PC-3 (cell line): Measurements from ENCODE around the gene PRKACA. TPM values are rescaled to one million over a fixed set of nuclear protein-coding genes. Genes with fewer than 3 reads are reported as not detected.

Experiments used
- ATAC-seq: fragments of 200-7000 bp; cut with Tn5 transposase; 2 replicates; pipeline ENCODE4 v1.9.1; 2020; ENCODE audit warnings: mild to moderate bottlenecking, moderate library complexity
- BruUV-seq: library from RNA; stranded (reverse); fragments of 400-500 nt; replicated peaks from 2 replicates; lab custom pipeline; 2021; lab: Mats Ljungman, UMichigan
- CTCF ChIA-PET: fragments of 300-600 bp; sonication (Branson Sonifier 250); formaldehyde crosslinking; loops from one replicate; lab custom pipeline; 2022; ENCODE audit warnings: antibody characterized with exemption; lab: Charles Lee
- POLR2A ChIA-PET: fragments of 300-600 bp; sonication (Branson Sonifier 250); formaldehyde crosslinking; loops from one replicate; lab custom pipeline; 2022; ENCODE audit warnings: antibody characterized with exemption; ENCODE audit not compliant: unreplicated experiment; lab: Charles Lee
- DNase-seq: peaks from one replicate; pipeline ENCODE4 v3.0.0-alpha.2; 2015
- H2AFZ ChIP-seq: fragments of 300-600 bp; sonication (generic); 2 replicates; pipeline ENCODE4 v1.6.0; 2016; ENCODE audit warnings: antibody characterized with exemption, low read length
- H3F3A ChIP-seq: fragments of 300-600 bp; sonication (generic); one replicate; pipeline ENCODE4 v1.6.0; 2017; ENCODE audit warnings: antibody characterized with exemption, low read length, control low read depth, mild to moderate bottlenecking; ENCODE audit not compliant: unreplicated experiment
- H3K27ac ChIP-seq: fragments of 300-600 bp; sonication (generic); 2 replicates; pipeline ENCODE4 v1.5.1; 2016; ENCODE audit warnings: mild to moderate bottlenecking, low read length
- H3K27me3 ChIP-seq: fragments of 300-600 bp; sonication (generic); 2 replicates; pipeline ENCODE4 v1.6.1; 2016; ENCODE audit warnings: low read length, mixed read lengths
- H3K36me3 ChIP-seq: fragments of 300-600 bp; sonication (generic); 2 replicates; pipeline ENCODE4 v1.6.1; 2016; ENCODE audit warnings: low read depth, mixed run types, low read length, mixed read lengths
- H3K4me1 ChIP-seq: fragments of 300-600 bp; sonication (generic); 2 replicates; pipeline ENCODE4 v1.5.1; 2016; ENCODE audit warnings: low read length; ENCODE audit not compliant: insufficient read depth
- H3K4me2 ChIP-seq: fragments of 300-600 bp; sonication (generic); 2 replicates; pipeline ENCODE4 v1.6.0; 2016; ENCODE audit warnings: low read length
- H3K4me3 ChIP-seq: fragments of 300-600 bp; sonication (generic); 2 replicates; pipeline ENCODE4 v1.5.1; 2016; ENCODE audit warnings: mild to moderate bottlenecking, low read length, mixed read lengths
- H3K79me2 ChIP-seq: fragments of 300-600 bp; sonication (generic); 2 replicates; pipeline ENCODE4 v1.6.1; 2017; ENCODE audit warnings: low read length, mixed read lengths
- H3K9ac ChIP-seq: fragments of 300-600 bp; sonication (generic); 2 replicates; pipeline ENCODE4 v1.6.0; 2016; ENCODE audit warnings: mild to moderate bottlenecking, low read length
- H3K9me2 ChIP-seq: fragments of 300-600 bp; sonication (generic); replicated peaks from 2 replicates; pipeline ENCODE4 v1.6.1; 2016; ENCODE audit warnings: mixed run types, low read length, mixed read lengths
- H3K9me3 ChIP-seq: fragments of 300-600 bp; sonication (generic); 2 replicates; pipeline ENCODE4 v1.6.1; 2016; ENCODE audit warnings: low read length, mixed read lengths
- H4K20me1 ChIP-seq: fragments of 300-600 bp; sonication (generic); 2 replicates; pipeline ENCODE4 v1.6.1; 2016; ENCODE audit warnings: low read length, mixed read lengths
- CTCF ChIP-seq: fragments of 300-600 bp; sonication (generic); conservative IDR thresholded peaks from 2 replicates; pipeline ENCODE4 v1.5.1; 2017; ENCODE audit warnings: antibody characterized with exemption, low read depth, mild to moderate bottlenecking, low read length
- EZH2 ChIP-seq: fragments of 300-600 bp; sonication (generic); IDR thresholded peaks from one replicate; pipeline ENCODE4 v1.6.1; 2017; ENCODE audit warnings: antibody characterized with exemption, mild to moderate bottlenecking, low read length; ENCODE audit not compliant: unreplicated experiment
- EZH2phosphoT487 ChIP-seq: fragments of 300-600 bp; sonication (generic); IDR thresholded peaks from 2 replicates; pipeline ENCODE4 v1.6.1; 2018; ENCODE audit warnings: mild to moderate bottlenecking, antibody characterized with exemption, low read length, borderline replicate concordance
- intact Hi-C: fragments of 100-400 bp; cut with micrococcal nuclease; formaldehyde crosslinking; loops from 2 replicates; pipeline ENCODE4 v1.9.0; 2023
- total RNA-seq: library from RNA; depleted of rRNA; stranded (reverse); fragments of >200 nt; gene quantifications from 2 replicates; pipeline ENCODE4 v1.2.3, GENCODE V29; 2014

Gene PRKACA
- total RNA-seq, 1 experiment from 2014 or later = 50.2 TPM

GRCh38 chr19:14107581-14108461 lies 9.7 kb downstream of the PRKACA start:
- Histone ChIP-seq H3K4me3 (no peak overlapping the region), H4K20me1 (no peaks in the 10 kb centered on the region), H3K4me1 (no peaks in the 10 kb centered on the region), H3K9me3 (no peaks in the 10 kb centered on the region), H3K79me2 (peaks cover 3% of the 10 kb centered on the region; the same call in 1 of the 2 replicates), H2AFZ (no peak overlapping the region), H3K27ac (no peak overlapping the region), H3K9me2 (no peaks in the 10 kb centered on the region), H3K9ac (no peak overlapping the region), H3F3A (no peaks in the 10 kb centered on the region), H3K36me3 (peaks cover 5% of the 10 kb centered on the region; the same call in 1 of the 2 replicates), H3K4me2 (no peak overlapping the region), H3K27me3 (no peaks in the 10 kb centered on the region)
- POLR2A ChIA-PET = no interaction called here
- no TSS peak for BruUV-seq
- ATAC-seq (peak; percentile 53; the same call in 1 of the 2 replicates), DNase-seq (peak; percentile 18)
- CTCF ChIA-PET = no interaction called here
- TF ChIP-seq EZH2phosphoT487 = no peak
- no peak for TF ChIP-seq EZH2
- intact Hi-C loops = no loop called here

- H3K9ac ChIP-seq = no peak overlapping the region
- BruUV-seq = no TSS peak
- H2AFZ ChIP-seq = no peak overlapping the region
- no peak for DNase-seq
- no peak overlapping the region for H3K27ac ChIP-seq
- no peak overlapping the region for H3K4me3 ChIP-seq
- POLR2A ChIA-PET = no interaction called here
- CTCF ChIA-PET = no interaction called here
- H3K4me1 ChIP-seq = peaks cover 7% of the 10 kb centered on the region; the same call in 1 of the 2 replicates
- no peak for ATAC-seq
- peaks cover 3% of the 10 kb centered on the region; the same call in 1 of the 2 replicates for H3K79me2 ChIP-seq
- no peaks in the 10 kb centered on the region for H3K9me2 ChIP-seq
- no peaks in the 10 kb centered on the region for H3F3A ChIP-seq
- intact Hi-C loops = no loop called here
- no peaks in the 10 kb centered on the region for H4K20me1 ChIP-seq
- H3K27me3 ChIP-seq = no peaks in the 10 kb centered on the region
- no peaks in the 10 kb centered on the region for H3K9me3 ChIP-seq
- H3K4me2 ChIP-seq = no peak overlapping the region
- H3K36me3 ChIP-seq = peaks cover 13% of the 10 kb centered on the region; the same call in 1 of the 2 replicates
- TF ChIP-seq EZH2phosphoT487 (no peak), EZH2 (no peak), CTCF (no peak)
Measured at GRCh38 chr19:14106840-14107239, 10.7 kb downstream of the PRKACA start.

DNA sequence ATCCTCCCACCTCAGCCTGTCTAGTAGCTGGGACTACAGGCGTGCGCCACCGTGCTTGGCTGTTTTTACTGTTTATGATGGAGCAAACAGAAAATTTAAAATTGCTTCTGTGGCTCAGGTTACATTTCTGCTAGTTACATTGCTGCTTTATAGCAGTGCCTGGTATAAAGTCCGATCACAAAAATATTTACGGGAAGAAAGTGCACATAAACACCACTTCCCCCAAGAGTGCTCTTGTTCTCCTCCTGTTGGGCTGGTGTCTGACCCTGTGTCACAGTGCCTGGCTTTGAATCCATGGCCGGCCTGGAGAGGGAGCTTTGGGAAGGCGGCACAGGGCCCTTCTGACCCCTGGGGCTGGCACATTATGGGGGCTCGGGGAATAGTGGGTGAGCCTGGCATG lies 11.9 kb downstream of the PRKACA start:
- ATAC-seq (no peak), DNase-seq (no peak)
- ChIA-PET POLR2A (no interaction called here), CTCF (interaction anchor here (0.6 kb wide), 1 partner anchor 348 kb away, joined by 3 read pairs; no protein-coding TSS in a partner anchor)
- Histone ChIP-seq H3K4me2 (no peak overlapping the region), H3K9me2 (no peaks in the 10 kb centered on the region), H3K4me1 (peaks cover 7% of the 10 kb centered on the region; the same call in 1 of the 2 replicates), H3K79me2 (peaks cover 3% of the 10 kb centered on the region; the same call in 1 of the 2 replicates), H3K27me3 (no peaks in the 10 kb centered on the region), H3K36me3 (peaks cover 17% of the 10 kb centered on the region), H3F3A (no peaks in the 10 kb centered on the region), H3K9ac (no peak overlapping the region), H3K4me3 (no peak overlapping the region), H2AFZ (no peak overlapping the region), H3K27ac (no peak overlapping the region), H4K20me1 (no peaks in the 10 kb centered on the region), H3K9me3 (no peaks in the 10 kb centered on the region)
- no TSS peak for BruUV-seq
- no peak for TF ChIP-seq CTCF
- TF ChIP-seq EZH2 = no peak
- no peak for TF ChIP-seq EZH2phosphoT487
- intact Hi-C loops = no loop called here
